GM12874 (cell line): ENCODE measurements around the gene GPRC6A.

Experiments used
- TF ChIP-seq, protein P1 (sequence below): IDR thresholded peaks from 2 replicates; pipeline ENCODE4 v1.5.1; 2011; ENCODE audit warnings: low read depth, mild to moderate bottlenecking, control low read depth, low read length, moderate library complexity; ENCODE audit not compliant: insufficient read depth

The GPRC6A gene

DNA sequence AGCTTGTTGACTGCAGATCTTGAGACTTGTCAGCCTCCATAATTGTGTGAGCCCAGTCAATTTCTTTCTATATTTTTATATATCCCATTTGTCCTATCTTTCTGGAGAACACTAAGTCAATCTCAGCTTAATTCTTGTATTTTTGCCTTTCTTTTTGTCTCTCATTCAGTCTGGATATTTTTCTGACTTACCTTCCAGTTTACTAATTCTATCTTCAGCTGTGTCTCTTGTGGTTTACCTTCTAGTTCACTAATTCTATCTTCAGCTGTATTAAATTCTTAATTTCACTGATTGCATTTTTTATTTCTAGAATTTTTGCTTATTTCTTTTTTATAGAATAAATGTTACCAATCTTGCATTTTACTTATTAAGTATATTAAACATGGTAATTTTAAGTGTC, 30.4 kb upstream of the GPRC6A start:
- TF ChIP-seq, protein P1, sequence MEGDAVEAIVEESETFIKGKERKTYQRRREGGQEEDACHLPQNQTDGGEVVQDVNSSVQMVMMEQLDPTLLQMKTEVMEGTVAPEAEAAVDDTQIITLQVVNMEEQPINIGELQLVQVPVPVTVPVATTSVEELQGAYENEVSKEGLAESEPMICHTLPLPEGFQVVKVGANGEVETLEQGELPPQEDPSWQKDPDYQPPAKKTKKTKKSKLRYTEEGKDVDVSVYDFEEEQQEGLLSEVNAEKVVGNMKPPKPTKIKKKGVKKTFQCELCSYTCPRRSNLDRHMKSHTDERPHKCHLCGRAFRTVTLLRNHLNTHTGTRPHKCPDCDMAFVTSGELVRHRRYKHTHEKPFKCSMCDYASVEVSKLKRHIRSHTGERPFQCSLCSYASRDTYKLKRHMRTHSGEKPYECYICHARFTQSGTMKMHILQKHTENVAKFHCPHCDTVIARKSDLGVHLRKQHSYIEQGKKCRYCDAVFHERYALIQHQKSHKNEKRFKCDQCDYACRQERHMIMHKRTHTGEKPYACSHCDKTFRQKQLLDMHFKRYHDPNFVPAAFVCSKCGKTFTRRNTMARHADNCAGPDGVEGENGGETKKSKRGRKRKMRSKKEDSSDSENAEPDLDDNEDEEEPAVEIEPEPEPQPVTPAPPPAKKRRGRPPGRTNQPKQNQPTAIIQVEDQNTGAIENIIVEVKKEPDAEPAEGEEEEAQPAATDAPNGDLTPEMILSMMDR = no peak

- TF ChIP-seq, protein P1 = no peak
Observed at GRCh38 chr6:116858060-116858459, 29.2 kb upstream of the GPRC6A start.

- TF ChIP-seq, protein P1 = no peak
Observed at GRCh38 chr6:116847227-116847626, 18.3 kb upstream of the GPRC6A start.

GRCh38 chr6:116842459-116842858, 13.6 kb upstream of the GPRC6A start:
- TF ChIP-seq, protein P1 = no peak

- TF ChIP-seq, protein P1 = no peak
Observed at GRCh38 chr6:116840091-116840490, 11.2 kb upstream of the GPRC6A start.

DNA sequence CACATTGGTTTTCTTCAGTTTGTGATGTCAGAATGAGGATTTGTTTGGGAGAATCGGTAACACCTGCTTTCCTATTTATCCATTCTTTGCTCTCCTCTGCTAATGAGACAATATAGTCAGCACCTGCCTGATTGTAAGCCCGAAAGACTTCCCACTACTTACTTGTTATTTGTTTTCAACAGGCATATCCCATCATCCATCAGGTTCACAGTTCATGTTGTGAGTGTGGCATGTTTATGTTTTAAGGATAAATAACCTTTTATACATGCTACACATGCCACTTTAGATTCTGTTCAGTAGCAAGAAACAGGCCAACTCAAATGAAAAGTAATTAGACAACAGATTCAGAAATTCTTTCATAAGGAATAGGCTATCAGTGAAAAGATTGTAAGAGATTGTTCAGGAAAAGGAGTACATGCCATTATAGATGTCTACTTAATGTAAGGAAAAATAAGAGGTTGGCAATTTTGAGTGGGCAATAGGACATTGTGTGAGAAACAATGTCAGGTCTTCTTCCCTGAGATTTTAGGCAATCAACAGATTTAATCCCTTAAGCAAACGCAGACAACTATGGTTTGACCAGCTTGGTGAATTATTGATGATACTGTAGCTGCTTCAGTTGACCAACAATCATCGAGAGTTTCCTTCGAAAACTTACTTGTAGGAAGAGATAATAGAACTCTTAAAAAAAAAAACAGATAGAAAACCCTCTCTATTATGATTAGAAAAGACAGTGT, 7.9 kb upstream of the GPRC6A start:
- TF ChIP-seq, protein P1 = no peak

DNA sequence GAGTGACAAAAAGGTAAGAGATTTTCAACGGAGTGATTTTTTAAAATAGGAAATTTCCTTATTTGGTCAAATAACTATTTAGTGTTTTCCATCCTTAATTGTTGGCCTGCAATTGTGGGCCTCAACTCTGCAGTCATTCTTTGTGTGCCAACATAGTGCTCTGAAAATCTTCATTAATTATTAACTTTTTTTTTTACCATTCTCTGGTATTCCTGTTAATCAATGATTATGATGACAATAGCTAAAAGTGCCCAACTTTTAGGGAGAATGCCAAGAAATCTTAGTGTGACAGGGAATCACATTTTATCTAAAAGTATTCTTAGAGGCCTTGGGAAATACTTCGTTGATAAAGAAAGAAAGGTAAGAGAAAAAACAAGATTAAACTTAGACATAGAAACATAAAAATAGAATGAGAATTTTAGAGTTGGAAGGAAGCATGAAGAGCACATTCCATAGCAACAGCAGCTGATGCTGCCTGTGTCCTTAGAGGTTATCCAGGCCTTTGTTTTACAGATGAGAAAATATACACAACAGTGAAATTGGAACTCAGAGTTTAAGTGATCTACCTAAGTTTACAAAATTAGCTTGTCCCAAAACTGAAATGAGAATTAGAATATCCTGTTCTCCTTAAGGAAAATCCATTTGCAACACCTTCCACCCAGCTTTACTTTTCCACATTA, 1.2 kb downstream of the GPRC6A start:
- TF ChIP-seq, protein P1 = no peak
